ENCODE measurements around the gene GINS3.

The GINS3 gene

DNA sequence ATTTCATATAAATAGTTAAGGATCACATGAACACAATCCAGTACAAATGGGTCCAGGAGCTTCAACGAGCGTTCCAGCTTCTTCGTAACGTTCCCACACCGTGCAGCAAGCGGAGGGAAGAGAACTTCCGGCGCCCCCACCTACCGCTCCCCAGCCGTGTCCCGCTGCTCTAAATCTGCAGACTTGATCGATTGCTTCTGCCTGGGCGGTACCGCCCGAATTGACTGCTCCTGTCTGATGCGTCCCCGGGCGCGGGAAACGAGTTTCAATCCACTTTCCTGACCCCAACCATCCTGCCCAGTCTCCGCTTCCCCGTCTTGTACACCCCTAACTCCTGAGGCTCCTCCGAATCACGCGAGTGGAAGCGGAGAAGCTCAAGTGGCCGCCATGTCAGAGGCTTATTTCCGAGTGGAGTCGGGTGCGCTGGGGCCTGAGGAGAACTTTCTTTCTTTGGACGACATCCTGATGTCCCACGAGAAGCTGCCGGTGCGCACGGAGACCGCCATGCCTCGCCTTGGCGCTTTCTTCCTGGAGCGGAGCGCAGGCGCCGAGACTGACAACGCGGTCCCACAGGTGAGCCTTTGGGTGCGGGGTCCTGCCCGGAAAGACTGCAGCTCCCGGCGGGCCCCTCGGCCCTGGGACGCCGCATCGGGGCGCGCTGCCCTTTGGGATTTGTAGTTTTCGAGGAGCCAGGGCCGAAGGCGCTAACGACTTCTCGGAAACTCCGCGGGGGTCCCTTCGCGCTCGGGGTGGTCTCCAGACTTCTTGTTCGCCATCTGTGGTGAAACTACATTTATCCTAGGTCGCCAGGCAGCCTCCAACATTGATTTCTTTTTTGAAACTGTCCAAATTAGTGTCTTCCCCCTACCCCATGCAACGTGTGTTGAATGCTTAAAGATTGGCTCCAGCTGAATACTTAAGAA is at the start of gene GINS3:
Gene GINS3, plus strand, starts transcription at position 257 of the 923 bp plus-strand sequence. Its CDS starts 131 bp downstream, at position 388.
- Mint-ChIP-seq H3K27me3 (no peaks in the 10 kb centered on the region), H3K36me3 (no peaks in the 10 kb centered on the region), H3K4me1 (ENCODE audit: low read depth) (peaks cover 22% of the 10 kb centered on the region), H3K27ac (peak within 1 kb of the TSS; percentile 100), H3K4me3 (peak within 1 kb of the TSS; percentile 99), H3K9me3 (ENCODE audit: low read depth) (no peaks in the 10 kb centered on the region)

DNA sequence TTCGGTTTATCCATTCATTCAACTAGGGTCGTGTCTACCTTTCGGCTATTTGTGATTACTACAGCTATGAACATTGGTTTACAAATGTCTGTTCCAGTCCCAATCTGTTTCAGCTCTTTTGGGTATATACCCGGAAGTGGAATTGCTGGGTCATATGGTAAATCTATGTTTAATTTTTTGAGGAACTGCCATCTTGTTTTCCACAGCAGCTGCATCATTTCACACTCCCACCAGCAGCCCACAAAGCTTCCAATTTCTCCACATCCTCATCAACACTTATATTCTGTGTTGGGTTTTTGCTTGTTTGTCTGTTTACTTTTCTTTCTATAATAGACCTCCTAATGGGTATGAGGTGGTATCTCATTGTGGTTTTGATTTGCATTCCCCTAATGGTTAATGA is 48.7 kb upstream of the GINS3 start:
- peaks cover 8% of the 10 kb centered on the region for H3K27me3 Mint-ChIP-seq
- H3K9me3 Mint-ChIP-seq (ENCODE audit: low read depth) = no peaks in the 10 kb centered on the region
- no peaks in the 10 kb centered on the region for H3K36me3 Mint-ChIP-seq
- no peak overlapping the region for H3K4me3 Mint-ChIP-seq
- H3K27ac Mint-ChIP-seq = no peak overlapping the region
- H3K4me1 Mint-ChIP-seq (ENCODE audit: low read depth) = no peaks in the 10 kb centered on the region

DNA sequence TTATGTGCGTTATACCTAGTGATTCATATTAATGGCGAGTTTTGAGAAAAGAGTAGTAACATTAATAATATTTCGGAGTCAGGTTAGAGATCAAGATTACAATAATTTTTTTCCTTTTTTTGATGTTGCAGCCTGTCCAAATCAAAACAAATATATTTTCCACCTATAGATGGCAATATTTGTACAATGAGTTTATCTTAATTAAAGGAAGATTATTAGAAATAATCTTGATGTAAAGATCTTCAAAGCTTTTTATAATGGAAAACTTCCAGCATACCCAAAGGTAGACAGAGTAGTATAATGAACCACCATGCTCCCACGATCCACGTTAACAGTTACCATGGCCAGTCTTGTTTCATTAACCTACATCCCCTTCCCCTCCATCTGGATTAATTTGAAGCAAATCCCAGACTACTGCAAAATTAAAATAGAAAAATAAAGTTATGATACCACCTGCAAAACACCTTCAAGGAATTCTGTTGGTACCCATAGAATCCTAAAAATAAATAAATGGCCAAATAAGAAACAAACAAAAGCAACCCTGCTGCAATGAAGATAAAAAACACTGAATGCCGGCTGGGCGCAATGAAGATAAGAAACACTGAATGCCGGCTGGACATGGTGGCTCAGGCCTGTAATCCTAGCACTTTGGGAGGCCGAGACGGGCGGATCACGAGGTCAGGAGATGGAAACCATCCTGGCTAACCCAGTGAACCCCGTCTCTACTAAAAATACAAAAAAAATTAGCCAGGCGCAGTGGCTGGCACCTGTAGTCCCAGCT is 46.5 kb upstream of the GINS3 start:
- H3K36me3 Mint-ChIP-seq = no peaks in the 10 kb centered on the region
- no peak overlapping the region for H3K27ac Mint-ChIP-seq
- H3K4me3 Mint-ChIP-seq = no peak overlapping the region
- no peaks in the 10 kb centered on the region for H3K4me1 Mint-ChIP-seq (ENCODE audit: low read depth)
- H3K9me3 Mint-ChIP-seq (ENCODE audit: low read depth) = no peaks in the 10 kb centered on the region
- H3K27me3 Mint-ChIP-seq = peaks cover 19% of the 10 kb centered on the region

GRCh38 chr16:58346831-58347371 is 45.4 kb upstream of the GINS3 start:
- peaks cover 21% of the 10 kb centered on the region for H3K27me3 Mint-ChIP-seq
- no peak overlapping the region for H3K4me3 Mint-ChIP-seq
- H3K4me1 Mint-ChIP-seq (ENCODE audit: low read depth) = no peaks in the 10 kb centered on the region
- H3K9me3 Mint-ChIP-seq (ENCODE audit: low read depth) = no peaks in the 10 kb centered on the region
- no peaks in the 10 kb centered on the region for H3K36me3 Mint-ChIP-seq
- no peak overlapping the region for H3K27ac Mint-ChIP-seq

- H3K27me3 Mint-ChIP-seq = peaks cover 20% of the 10 kb centered on the region
- no peaks in the 10 kb centered on the region for H3K36me3 Mint-ChIP-seq
- no peaks in the 10 kb centered on the region for H3K4me1 Mint-ChIP-seq (ENCODE audit: low read depth)
Observed at GRCh38 chr16:58348986-58349385, 43.3 kb upstream of the GINS3 start.

GRCh38 chr16:58352690-58353089 is 39.6 kb upstream of the GINS3 start:
- no peak overlapping the region for H3K27ac Mint-ChIP-seq
- H3K9me3 Mint-ChIP-seq (ENCODE audit: low read depth) = no peaks in the 10 kb centered on the region
- H3K36me3 Mint-ChIP-seq = no peaks in the 10 kb centered on the region
- H3K4me1 Mint-ChIP-seq (ENCODE audit: low read depth) = no peaks in the 10 kb centered on the region
- H3K27me3 Mint-ChIP-seq = peaks cover 14% of the 10 kb centered on the region
- H3K4me3 Mint-ChIP-seq = no peak overlapping the region

More at GRCh38 chr16:58348986-58349385, 43.3 kb upstream of the GINS3 start:
- Mint-ChIP-seq H3K27ac (no peak overlapping the region), H3K4me3 (no peak overlapping the region), H3K9me3 (ENCODE audit: low read depth) (no peaks in the 10 kb centered on the region)

DNA sequence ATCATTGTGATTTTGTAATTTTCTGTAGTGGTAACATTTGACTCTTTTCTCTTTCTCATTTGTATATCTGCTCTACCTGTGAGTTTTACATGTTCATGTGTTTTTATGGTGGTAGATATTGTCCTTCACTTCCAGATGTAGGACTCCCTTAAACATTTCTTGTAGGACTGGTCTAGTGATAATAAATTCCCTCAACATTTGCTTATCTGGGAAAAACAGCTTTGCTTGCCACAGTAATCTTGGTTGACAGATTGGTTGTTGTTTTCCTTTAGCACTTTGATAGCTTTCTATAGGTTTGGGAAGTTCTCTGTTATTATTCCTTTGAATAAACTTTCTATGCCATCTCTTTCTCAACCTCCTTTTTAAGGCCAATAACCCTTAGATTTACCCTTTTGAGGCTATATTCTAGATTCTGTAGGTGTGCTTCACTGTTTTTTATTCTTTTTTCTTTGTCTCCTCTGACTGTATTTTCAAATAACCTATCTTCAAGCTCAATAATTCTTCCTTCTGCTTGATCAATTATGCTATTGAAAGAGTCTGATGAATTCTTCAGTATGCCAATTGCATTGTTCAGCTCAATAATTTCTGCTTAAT is 32.1 kb upstream of the GINS3 start:
- Mint-ChIP-seq H3K9me3 (ENCODE audit: low read depth) (peaks cover 22% of the 10 kb centered on the region), H3K4me1 (ENCODE audit: low read depth) (no peaks in the 10 kb centered on the region), H3K27ac (no peak overlapping the region), H3K36me3 (peaks cover 5% of the 10 kb centered on the region), H3K27me3 (peaks cover 8% of the 10 kb centered on the region), H3K4me3 (no peak overlapping the region)

- Mint-ChIP-seq H3K4me1 (ENCODE audit: low read depth) (no peaks in the 10 kb centered on the region), H3K4me3 (no peak overlapping the region), H3K36me3 (peaks cover 5% of the 10 kb centered on the region), H3K9me3 (ENCODE audit: low read depth) (peaks cover 22% of the 10 kb centered on the region), H3K27ac (no peak overlapping the region), H3K27me3 (peaks cover 12% of the 10 kb centered on the region)
Observed at GRCh38 chr16:58361726-58362125, 30.5 kb upstream of the GINS3 start.

- Mint-ChIP-seq H3K27me3 (peaks cover 13% of the 10 kb centered on the region), H3K4me3 (no peak overlapping the region), H3K36me3 (peaks cover 5% of the 10 kb centered on the region), H3K9me3 (ENCODE audit: low read depth) (peaks cover 18% of the 10 kb centered on the region), H3K4me1 (ENCODE audit: low read depth) (no peaks in the 10 kb centered on the region), H3K27ac (no peak overlapping the region)
Observed at GRCh38 chr16:58363746-58364393, 28.4 kb upstream of the GINS3 start.

DNA sequence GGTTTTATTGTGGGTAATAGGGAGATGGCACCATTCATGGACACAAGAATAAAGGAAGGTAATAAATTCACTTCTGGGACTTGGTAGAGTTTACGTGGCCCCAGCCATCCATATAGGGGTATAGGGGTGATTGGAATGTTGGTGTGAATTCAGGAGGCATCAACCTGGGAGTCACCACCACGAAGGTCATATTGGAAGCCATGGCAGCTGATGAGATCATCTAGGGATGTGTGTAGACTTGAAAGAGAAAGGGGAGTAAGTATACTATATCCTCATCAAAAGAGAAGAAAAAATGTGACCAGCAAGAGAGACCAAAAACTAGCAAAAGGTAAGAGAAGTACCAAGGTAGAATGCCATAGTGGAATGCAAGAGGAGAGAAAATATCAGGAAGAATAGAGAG is 26.6 kb upstream of the GINS3 start:
- no peaks in the 10 kb centered on the region for H3K36me3 Mint-ChIP-seq
- peaks cover 4% of the 10 kb centered on the region for H3K9me3 Mint-ChIP-seq (ENCODE audit: low read depth)
- peaks cover 13% of the 10 kb centered on the region for H3K27me3 Mint-ChIP-seq
- H3K27ac Mint-ChIP-seq = no peak overlapping the region
- no peak overlapping the region for H3K4me3 Mint-ChIP-seq
- H3K4me1 Mint-ChIP-seq (ENCODE audit: low read depth) = no peaks in the 10 kb centered on the region

- Mint-ChIP-seq H3K27me3 (peaks cover 15% of the 10 kb centered on the region), H3K4me1 (ENCODE audit: low read depth) (no peaks in the 10 kb centered on the region), H3K36me3 (no peaks in the 10 kb centered on the region), H3K9me3 (ENCODE audit: low read depth) (no peaks in the 10 kb centered on the region), H3K4me3 (no peak overlapping the region), H3K27ac (no peak overlapping the region)
Observed at GRCh38 chr16:58366247-58367031, 25.8 kb upstream of the GINS3 start.

- H3K36me3 Mint-ChIP-seq = no peaks in the 10 kb centered on the region
- H3K27me3 Mint-ChIP-seq = peaks cover 19% of the 10 kb centered on the region
- H3K4me1 Mint-ChIP-seq (ENCODE audit: low read depth) = no peaks in the 10 kb centered on the region
- H3K4me3 Mint-ChIP-seq = no peak overlapping the region
- no peaks in the 10 kb centered on the region for H3K9me3 Mint-ChIP-seq (ENCODE audit: low read depth)
- no peak overlapping the region for H3K27ac Mint-ChIP-seq
Observed at GRCh38 chr16:58367252-58367651, 25.0 kb upstream of the GINS3 start.

DNA sequence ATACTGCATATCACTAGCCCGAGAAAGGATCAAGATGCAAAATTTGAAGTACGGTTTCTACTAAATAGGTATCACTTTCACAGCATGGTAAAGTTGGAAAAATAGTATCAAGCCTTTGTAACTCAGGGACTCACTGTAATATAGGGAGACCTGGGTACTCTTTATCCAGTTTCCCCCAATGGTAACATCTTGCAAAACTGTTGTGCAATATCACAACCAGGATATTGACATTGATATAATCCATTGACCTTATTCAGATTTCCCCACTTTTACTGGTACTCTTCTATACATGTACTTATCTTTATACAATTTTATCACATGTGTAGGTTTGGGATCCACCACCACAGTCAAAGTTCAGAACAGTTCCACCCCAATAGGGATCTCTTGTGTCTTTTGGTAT is 20.4 kb upstream of the GINS3 start:
- H3K9me3 Mint-ChIP-seq (ENCODE audit: low read depth) = no peaks in the 10 kb centered on the region
- peaks cover 17% of the 10 kb centered on the region for H3K27me3 Mint-ChIP-seq
- no peak overlapping the region for H3K27ac Mint-ChIP-seq
- H3K36me3 Mint-ChIP-seq = no peaks in the 10 kb centered on the region
- no peak overlapping the region for H3K4me3 Mint-ChIP-seq
- H3K4me1 Mint-ChIP-seq (ENCODE audit: low read depth) = no peaks in the 10 kb centered on the region

DNA sequence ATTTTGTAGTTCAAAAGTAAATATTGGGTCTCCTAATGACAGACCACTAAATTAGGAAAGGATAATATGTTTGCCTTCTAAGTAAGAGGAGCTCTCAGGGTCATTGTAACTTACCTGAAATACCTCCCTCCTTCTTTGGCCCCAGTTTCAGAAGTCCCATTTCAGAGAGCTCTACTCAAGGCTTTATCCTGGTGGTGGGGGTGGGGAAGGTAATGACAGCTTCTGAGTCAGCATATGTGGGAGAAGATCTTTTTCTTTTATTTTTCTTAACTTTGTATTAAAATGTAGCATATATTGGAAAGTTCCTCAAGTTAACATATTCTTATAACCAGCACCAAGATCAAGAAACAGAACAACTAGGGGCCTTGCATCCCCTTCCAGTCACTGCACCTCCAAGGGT is 16.9 kb upstream of the GINS3 start:
- Mint-ChIP-seq H3K36me3 (no peaks in the 10 kb centered on the region), H3K27me3 (peaks cover 7% of the 10 kb centered on the region), H3K9me3 (ENCODE audit: low read depth) (no peaks in the 10 kb centered on the region), H3K4me3 (no peak overlapping the region), H3K4me1 (ENCODE audit: low read depth) (no peaks in the 10 kb centered on the region), H3K27ac (no peak overlapping the region)
